Skin of body (tissue), 2 donors: ENCODE results near the gene CYB561. TPM values are rescaled to one million over a fixed set of nuclear protein-coding genes. Genes with fewer than 3 reads are reported as not detected.

Experiments used
- DNase-seq: peaks from one replicate; lab custom pipeline; 2025; lab: John Stamatoyannopoulos, UW
- total RNA-seq: library from RNA; depleted of rRNA; stranded (reverse); fragments of >200 nt; gene quantifications from one replicate; pipeline ENCODE4 v1.2.3, GENCODE V29; 2014

Gene CYB561
- total RNA-seq = 13.0 TPM

GRCh38 chr17:63445954-63446752 is at the start of gene CYB561:
CYB561 (minus strand) TSS chr17:63446306; CDS start chr17:63437547, 8,759 bp downstream.
- no peak for DNase-seq

GRCh38 chr17:63495491-63495890 is 49.4 kb upstream of the CYB561 start:
- no peak for DNase-seq

- no peak for DNase-seq
These were observed 48.3 kb upstream of the CYB561 start for GRCh38 chr17:63494300-63494928.

GRCh38 chr17:63493411-63493810 is 47.3 kb upstream of the CYB561 start:
- no peak for DNase-seq

GRCh38 chr17:63492940-63493339 is 46.8 kb upstream of the CYB561 start:
- no peak for DNase-seq

DNA sequence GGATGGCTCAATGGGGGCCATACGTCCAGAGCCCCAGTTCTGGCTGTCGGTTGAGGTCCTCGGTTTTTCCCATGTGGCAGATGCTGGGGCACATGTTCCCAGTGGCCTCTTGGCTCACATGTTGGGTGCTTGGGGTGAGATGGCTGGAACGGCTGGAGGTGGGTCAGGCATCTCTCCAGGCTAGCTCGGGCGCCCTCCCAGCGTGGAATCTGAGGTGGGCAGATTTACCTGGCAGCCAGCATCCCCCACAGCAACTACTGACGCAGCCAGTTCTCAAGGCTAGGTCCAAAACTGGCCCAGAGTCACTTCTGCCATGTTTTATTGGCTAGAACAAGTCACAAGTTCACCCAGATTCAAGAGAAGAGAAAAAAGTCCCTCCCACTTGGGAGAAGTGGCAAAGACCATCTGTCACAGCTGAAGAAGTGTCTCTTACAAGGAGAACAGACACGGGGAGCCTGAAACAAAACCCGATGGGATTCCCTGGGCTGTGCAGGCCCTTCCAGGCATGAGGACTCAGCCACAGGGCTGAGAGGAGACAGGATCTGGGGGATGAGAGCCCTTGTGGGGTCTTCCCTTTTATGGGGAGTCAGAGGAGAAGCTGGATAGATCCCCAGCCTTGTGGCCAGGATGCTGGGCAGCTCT is 46.0 kb upstream of the CYB561 start:
- no peak for DNase-seq

- no peak for DNase-seq
These were observed 45.3 kb upstream of the CYB561 start for GRCh38 chr17:63491413-63491812.

GRCh38 chr17:63490858-63491400 is 44.8 kb upstream of the CYB561 start:
- no peak for DNase-seq

- no peak for DNase-seq
These were observed 44.2 kb upstream of the CYB561 start for GRCh38 chr17:63490329-63490728.

GRCh38 chr17:63489291-63489690 is 43.2 kb upstream of the CYB561 start:
- no peak for DNase-seq

DNA sequence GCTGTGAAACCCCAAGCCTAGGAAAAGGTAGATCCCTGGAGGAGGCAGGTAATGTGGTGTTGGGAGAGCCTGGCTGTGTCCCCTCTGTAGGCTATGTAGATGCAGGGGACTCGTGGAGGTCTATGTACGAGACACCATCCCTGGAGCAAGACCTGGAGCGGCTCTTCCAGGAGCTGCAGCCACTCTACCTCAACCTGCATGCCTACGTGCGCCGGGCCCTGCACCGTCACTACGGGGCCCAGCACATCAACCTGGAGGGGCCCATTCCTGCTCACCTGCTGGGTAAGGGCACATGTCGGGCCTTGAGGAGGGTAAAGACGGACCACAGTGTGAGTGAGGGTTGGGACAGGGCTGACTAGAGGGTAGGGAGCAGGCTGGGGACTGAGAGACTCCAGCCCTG is 42.7 kb upstream of the CYB561 start:
- DNase-seq = no peak

- DNase-seq = no peak
These were observed 40.9 kb upstream of the CYB561 start for GRCh38 chr17:63487014-63487339.

DNA sequence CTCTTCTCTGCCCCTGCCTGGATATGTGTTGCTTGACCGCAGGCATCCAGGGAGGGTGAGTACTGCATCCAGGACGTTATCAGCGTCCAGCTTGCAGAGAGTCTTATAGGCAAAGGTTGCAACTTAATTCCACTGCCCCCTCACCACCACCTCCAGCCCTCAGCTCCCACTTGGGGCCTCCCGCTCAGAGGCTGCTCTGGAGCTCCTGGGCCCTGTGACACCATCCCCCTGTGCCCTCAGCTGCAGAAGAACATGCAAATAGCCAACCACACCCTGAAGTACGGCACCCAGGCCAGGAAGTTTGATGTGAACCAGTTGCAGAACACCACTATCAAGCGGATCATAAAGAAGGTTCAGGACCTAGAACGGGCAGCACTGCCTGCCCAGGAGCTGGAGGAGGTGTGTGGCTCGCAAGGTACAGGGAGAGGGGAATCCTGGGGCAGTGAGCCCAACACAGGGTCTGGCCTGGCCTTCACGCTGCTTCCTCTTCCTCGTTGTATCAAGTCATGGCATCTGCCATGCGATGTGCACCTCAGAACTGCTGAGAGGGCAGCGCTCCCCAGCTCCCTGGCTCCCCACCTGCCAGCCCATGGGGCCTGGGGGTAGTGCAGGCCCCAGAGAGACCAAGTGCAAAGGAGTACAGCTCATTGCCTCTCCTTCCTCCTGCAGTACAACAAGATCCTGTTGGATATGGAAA is 40.4 kb upstream of the CYB561 start:
- no peak for DNase-seq

GRCh38 chr17:63483655-63484575 is 37.8 kb upstream of the CYB561 start:
- DNase-seq = no peak

DNA sequence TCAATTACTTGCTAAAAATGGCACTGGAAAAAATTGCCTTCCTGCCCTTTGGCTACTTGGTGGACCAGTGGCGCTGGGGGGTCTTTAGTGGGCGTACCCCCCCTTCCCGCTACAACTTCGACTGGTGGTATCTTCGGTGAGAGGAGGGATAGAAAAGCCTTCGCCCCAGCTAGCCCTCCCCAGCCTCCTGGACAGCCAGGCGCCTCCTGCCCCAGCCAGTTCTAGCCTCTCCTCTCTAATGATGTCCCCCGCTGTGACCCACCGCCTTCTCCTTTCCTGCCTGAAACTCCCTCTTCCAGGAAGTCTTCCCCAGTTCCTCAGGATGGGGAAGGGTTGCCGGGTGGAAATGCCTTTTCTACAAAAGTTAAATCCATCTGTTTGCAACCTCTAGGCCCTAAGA is 36.9 kb upstream of the CYB561 start:
- no peak for DNase-seq

- DNase-seq = no peak
These were observed 36.4 kb upstream of the CYB561 start for GRCh38 chr17:63482509-63482908.

DNA sequence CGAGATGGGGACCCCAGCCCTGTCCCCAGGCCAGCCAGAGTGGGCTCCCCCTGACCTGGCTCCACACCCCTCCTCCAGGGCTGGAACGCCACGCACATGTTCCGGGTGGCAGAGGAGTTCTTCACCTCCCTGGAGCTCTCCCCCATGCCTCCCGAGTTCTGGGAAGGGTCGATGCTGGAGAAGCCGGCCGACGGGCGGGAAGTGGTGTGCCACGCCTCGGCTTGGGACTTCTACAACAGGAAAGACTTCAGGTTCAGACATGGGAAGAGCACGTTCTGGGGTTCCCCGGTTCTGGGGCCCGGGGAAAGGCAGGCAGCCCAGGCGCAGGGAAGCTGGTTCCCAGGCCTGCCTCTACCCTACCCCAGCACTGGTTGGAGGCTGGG is 35.4 kb upstream of the CYB561 start:
- no peak for DNase-seq

DNA sequence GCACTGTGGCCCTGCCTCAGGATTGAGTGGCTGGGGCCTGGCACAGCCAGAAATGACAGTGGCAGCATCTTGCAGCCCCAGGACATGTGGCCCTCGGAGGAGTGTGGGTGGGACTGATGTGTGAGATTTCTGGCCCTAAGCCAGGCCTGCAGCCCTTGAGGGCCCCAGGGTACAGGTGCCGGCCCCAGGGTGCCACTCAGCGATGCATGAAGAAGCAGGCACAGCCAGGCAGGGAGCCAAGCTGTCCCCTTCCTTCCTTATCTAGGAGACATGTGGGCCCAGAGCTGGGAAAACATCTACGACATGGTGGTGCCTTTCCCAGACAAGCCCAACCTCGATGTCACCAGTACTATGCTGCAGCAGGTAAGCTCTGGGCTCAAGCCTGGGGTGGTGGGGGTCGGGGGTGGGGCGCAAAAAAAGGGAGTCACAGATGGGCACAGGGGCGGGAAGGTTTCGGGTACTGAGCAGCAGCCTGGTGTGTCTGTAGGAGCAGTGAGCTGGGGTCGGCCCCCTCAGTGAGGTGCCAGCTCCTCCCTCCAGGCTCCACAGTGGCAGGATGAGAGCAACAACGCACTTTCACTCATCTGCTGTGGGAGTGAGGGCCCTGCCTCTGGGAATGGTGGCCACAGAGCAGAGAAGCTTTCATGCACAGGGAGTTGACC is 34.9 kb upstream of the CYB561 start:
- DNase-seq = no peak

DNA sequence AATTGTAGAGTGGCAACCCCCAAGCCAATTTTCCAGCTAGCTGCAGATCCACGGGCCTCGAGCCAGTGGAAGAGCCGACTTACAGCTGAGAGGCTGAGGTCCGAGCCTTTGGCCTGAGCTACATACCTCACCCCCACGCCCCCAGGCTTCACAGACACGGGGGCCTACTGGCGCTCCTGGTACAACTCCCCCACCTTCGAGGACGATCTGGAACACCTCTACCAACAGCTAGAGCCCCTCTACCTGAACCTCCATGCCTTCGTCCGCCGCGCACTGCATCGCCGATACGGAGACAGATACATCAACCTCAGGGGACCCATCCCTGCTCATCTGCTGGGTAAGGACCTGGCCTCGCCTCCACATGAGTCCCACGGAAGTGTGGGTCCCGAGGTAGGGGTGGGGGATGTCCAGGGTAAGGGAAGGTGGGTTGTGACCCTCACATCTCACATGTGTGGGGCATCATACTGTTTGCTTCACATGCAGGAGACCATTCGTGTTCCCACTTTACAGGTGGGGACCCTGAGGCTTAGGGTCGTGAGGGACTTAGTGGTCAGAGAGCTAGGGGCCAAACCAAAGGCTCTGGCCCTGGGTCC is 34.2 kb upstream of the CYB561 start:
- DNase-seq = no peak
